ENCODE measurements around the gene HSD3B1.

- TF ChIP-seq POLR2A (IDR thresholded peaks at IDR 0.05; ENCODE audit: low read length) (no peak), EP300 (IDR thresholded peaks at IDR 0.05) (no peak), ZFP36 (IDR thresholded peaks at IDR 0.05; ENCODE audit: borderline replicate concordance, partially characterized antibody) (no peak), CTCF (IDR thresholded peaks at IDR 0.05) (no peak)
These were observed 9.2 kb downstream of the HSD3B1 start for GRCh38 chr1:119516247-119516646.

Data from A549 (cell line).